Osteoblast (primary cell): ENCODE data around the gene NUDT6. TPM values are rescaled to one million over a fixed set of nuclear protein-coding genes. Genes with fewer than 3 reads are reported as not detected.

Source experiments
- DNase-seq: peaks from one replicate; pipeline ENCODE4 v3.0.0; 2011; ENCODE audit warnings: low spot score, mixed read lengths; ENCODE audit not compliant: insufficient read length; ENCODE audit errors: missing footprints
- H2AFZ ChIP-seq: 2 replicates; pipeline ENCODE4 v1.6.0; 2011; ENCODE audit warnings: mild to moderate bottlenecking, low read length
- H3K27ac ChIP-seq: 2 replicates; pipeline ENCODE4 v1.5.1; 2011; ENCODE audit warnings: mild to moderate bottlenecking, low read depth, low read length, moderate library complexity
- H3K27me3 ChIP-seq: 2 replicates; pipeline ENCODE4 v1.6.0; 2012; ENCODE audit warnings: mild to moderate bottlenecking, control low read depth, inconsistent platforms, low read length, moderate library complexity; ENCODE audit not compliant: insufficient read depth
- H3K36me3 ChIP-seq: 2 replicates; pipeline ENCODE4 v1.5.1; 2011; ENCODE audit warnings: mild to moderate bottlenecking, low read length, control low read depth, moderate library complexity; ENCODE audit not compliant: insufficient read depth
- H3K4me1 ChIP-seq: 2 replicates; pipeline ENCODE4 v1.5.1; 2011; ENCODE audit warnings: mild to moderate bottlenecking, low read length, control low read depth, moderate library complexity; ENCODE audit not compliant: insufficient read depth
- H3K4me2 ChIP-seq: 2 replicates; pipeline ENCODE4 v1.6.0; 2011; ENCODE audit warnings: mild to moderate bottlenecking, low read length; ENCODE audit not compliant: insufficient read depth
- H3K4me3 ChIP-seq: fragments of 200-600 bp; sonication (generic); 3 replicates; pipeline ENCODE4 v1.5.1; 2012; ENCODE audit warnings: mild to moderate bottlenecking, low read length, inconsistent platforms; ENCODE audit not compliant: insufficient read depth
- H3K79me2 ChIP-seq: 2 replicates; pipeline ENCODE4 v1.6.0; 2012; ENCODE audit warnings: mild to moderate bottlenecking, low read length, control low read depth, inconsistent platforms; ENCODE audit not compliant: insufficient read depth
- H3K9me3 ChIP-seq: 2 replicates; pipeline ENCODE4 v1.5.1; 2011; ENCODE audit warnings: low read depth, low read length, control low read depth
- H4K20me1 ChIP-seq: 2 replicates; pipeline ENCODE4 v1.6.0; 2012; ENCODE audit warnings: mild to moderate bottlenecking, low read length, control low read depth; ENCODE audit not compliant: insufficient read depth
- total RNA-seq: library from RNA; depleted of rRNA; stranded (reverse); fragments of >200 nt; gene quantifications from 2 replicates; pipeline ENCODE4 v1.2.3, GENCODE V29; 2012
- TF ChIP-seq, protein P1 (sequence below): IDR thresholded peaks from 2 replicates; pipeline ENCODE4 v1.5.1; 2011; ENCODE audit warnings: mild to moderate bottlenecking, low read depth, low read length, moderate library complexity; ENCODE audit errors: extremely low read depth

Gene NUDT6
- total RNA-seq, 1 donor = 6.2 TPM

GRCh38 chr4:122865425-122865824 is 57.0 kb downstream of the NUDT6 start:
- Histone ChIP-seq H3K4me3 (no peak overlapping the region), H3K27ac (no peak overlapping the region), H3K4me1 (peaks cover 17% of the 10 kb centered on the region), H3K79me2 (peaks cover 98% of the 10 kb centered on the region), H3K27me3 (no peaks in the 10 kb centered on the region), H3K36me3 (peaks cover 24% of the 10 kb centered on the region), H4K20me1 (peaks cover 57% of the 10 kb centered on the region), H3K4me2 (no peak overlapping the region), H2AFZ (no peak overlapping the region), H3K9me3 (no peaks in the 10 kb centered on the region)
- TF ChIP-seq, protein P1, sequence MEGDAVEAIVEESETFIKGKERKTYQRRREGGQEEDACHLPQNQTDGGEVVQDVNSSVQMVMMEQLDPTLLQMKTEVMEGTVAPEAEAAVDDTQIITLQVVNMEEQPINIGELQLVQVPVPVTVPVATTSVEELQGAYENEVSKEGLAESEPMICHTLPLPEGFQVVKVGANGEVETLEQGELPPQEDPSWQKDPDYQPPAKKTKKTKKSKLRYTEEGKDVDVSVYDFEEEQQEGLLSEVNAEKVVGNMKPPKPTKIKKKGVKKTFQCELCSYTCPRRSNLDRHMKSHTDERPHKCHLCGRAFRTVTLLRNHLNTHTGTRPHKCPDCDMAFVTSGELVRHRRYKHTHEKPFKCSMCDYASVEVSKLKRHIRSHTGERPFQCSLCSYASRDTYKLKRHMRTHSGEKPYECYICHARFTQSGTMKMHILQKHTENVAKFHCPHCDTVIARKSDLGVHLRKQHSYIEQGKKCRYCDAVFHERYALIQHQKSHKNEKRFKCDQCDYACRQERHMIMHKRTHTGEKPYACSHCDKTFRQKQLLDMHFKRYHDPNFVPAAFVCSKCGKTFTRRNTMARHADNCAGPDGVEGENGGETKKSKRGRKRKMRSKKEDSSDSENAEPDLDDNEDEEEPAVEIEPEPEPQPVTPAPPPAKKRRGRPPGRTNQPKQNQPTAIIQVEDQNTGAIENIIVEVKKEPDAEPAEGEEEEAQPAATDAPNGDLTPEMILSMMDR = no peak
- DNase-seq = no peak

GRCh38 chr4:122863639-122864038 is 58.8 kb downstream of the NUDT6 start:
- Histone ChIP-seq H3K36me3 (peaks cover 30% of the 10 kb centered on the region), H3K4me2 (no peak overlapping the region), H3K9me3 (no peaks in the 10 kb centered on the region), H3K27ac (peak overlapping the region; percentile 50), H3K79me2 (peaks cover 98% of the 10 kb centered on the region), H3K4me3 (no peak overlapping the region), H3K4me1 (peaks cover 30% of the 10 kb centered on the region), H2AFZ (no peak overlapping the region), H4K20me1 (peaks cover 62% of the 10 kb centered on the region), H3K27me3 (no peaks in the 10 kb centered on the region)
- DNase-seq = no peak
- TF ChIP-seq, protein P1 = no peak

- Histone ChIP-seq H3K4me3 (no peak overlapping the region), H2AFZ (no peak overlapping the region), H3K79me2 (peaks cover 97% of the 10 kb centered on the region), H3K9me3 (no peaks in the 10 kb centered on the region), H3K27ac (peak overlapping the region; percentile 17), H3K4me2 (peak overlapping the region; percentile 5), H3K4me1 (peaks cover 45% of the 10 kb centered on the region), H3K27me3 (no peaks in the 10 kb centered on the region), H4K20me1 (peaks cover 56% of the 10 kb centered on the region), H3K36me3 (peaks cover 22% of the 10 kb centered on the region)
- no peak for DNase-seq
- TF ChIP-seq, protein P1 = no peak
Observed at GRCh38 chr4:122861172-122861943, 61.0 kb downstream of the NUDT6 start.

- Histone ChIP-seq H3K4me1 (peaks cover 61% of the 10 kb centered on the region), H3K4me3 (no peak overlapping the region), H3K36me3 (peaks cover 29% of the 10 kb centered on the region), H4K20me1 (peaks cover 62% of the 10 kb centered on the region), H3K4me2 (no peak overlapping the region), H3K27ac (peak overlapping the region; percentile 46), H3K79me2 (peaks cover 99% of the 10 kb centered on the region), H3K9me3 (no peaks in the 10 kb centered on the region), H3K27me3 (no peaks in the 10 kb centered on the region), H2AFZ (no peak overlapping the region)
- DNase-seq = no peak
- TF ChIP-seq, protein P1 = no peak
Observed at GRCh38 chr4:122858705-122859104, 63.7 kb downstream of the NUDT6 start.
